IMR-90 (cell line): ENCODE measurements around the gene RIPK3. TPM values are rescaled to one million over a fixed set of nuclear protein-coding genes. Genes with fewer than 3 reads are reported as not detected.

Experiments used
- ATAC-seq: fragments of 200-7000 bp; cut with Tn5 transposase; 2 replicates; pipeline ENCODE4 v1.9.1; 2020; ENCODE audit warnings: low read depth, mild to moderate bottlenecking, moderate library complexity
- BruUV-seq: library from RNA; stranded (reverse); fragments of 400-500 nt; replicated peaks from 2 replicates; lab custom pipeline; 2021; lab: Mats Ljungman, UMichigan
- CTCF ChIA-PET: fragments of 300-600 bp; formaldehyde crosslinking; extraction: SDS; loops from one replicate; lab custom pipeline; 2021; ENCODE audit warnings: antibody characterized with exemption; lab: Yijun Ruan, JAX
- POLR2A ChIA-PET: fragments of 300-600 bp; sonication (Branson Sonifier 250); formaldehyde crosslinking; loops from one replicate; lab custom pipeline; 2022; ENCODE audit warnings: antibody characterized with exemption; ENCODE audit not compliant: unreplicated experiment; lab: Charles Lee
- DNase-seq: peaks from one replicate; pipeline ENCODE4 v3.0.0; 2013
- H2AFZ ChIP-seq: replicated peaks from 2 replicates; pipeline ENCODE3; 2013; ENCODE audit warnings: low read length, mild to moderate bottlenecking; ENCODE audit not compliant: poor library complexity
- H2AK5ac ChIP-seq: 2 replicates; pipeline ENCODE4 v1.6.1; 2013; ENCODE audit warnings: low read depth, low read length, inconsistent platforms
- H2AK9ac ChIP-seq: replicated peaks from 2 replicates; pipeline ENCODE3; 2013; ENCODE audit warnings: mild to moderate bottlenecking, low read depth, low read length, moderate library complexity; ENCODE audit not compliant: poor library complexity
- H2BK120ac ChIP-seq: 2 replicates; pipeline ENCODE4 v1.6.1; 2013; ENCODE audit warnings: low read depth, low read length, inconsistent platforms
- H2BK15ac ChIP-seq: 3 replicates; pipeline ENCODE4 v1.6.1; 2013; ENCODE audit warnings: low read depth, low read length, inconsistent platforms
- H2BK20ac ChIP-seq: 2 replicates; pipeline ENCODE4 v1.6.1; 2013; ENCODE audit warnings: low read depth, mild to moderate bottlenecking, inconsistent platforms, low read length, moderate library complexity
- H2BK5ac ChIP-seq: 2 replicates; pipeline ENCODE4 v1.6.1; 2013; ENCODE audit warnings: mild to moderate bottlenecking, low read depth, low read length, inconsistent platforms; ENCODE audit not compliant: poor library complexity, severe bottlenecking
- H3K14ac ChIP-seq: replicated peaks from 2 replicates; pipeline ENCODE4 v1.6.1; 2013; ENCODE audit warnings: low read depth, low read length, inconsistent platforms
- H3K18ac ChIP-seq: 2 replicates; pipeline ENCODE4 v1.6.1; 2013; ENCODE audit warnings: low read depth, low read length, control low read depth
- H3K23ac ChIP-seq: 2 replicates; pipeline ENCODE4 v1.6.1; 2013; ENCODE audit warnings: low read depth, low read length, inconsistent platforms
- H3K27ac ChIP-seq: 2 replicates; pipeline ENCODE4 v1.5.1; 2013; ENCODE audit warnings: mild to moderate bottlenecking, control low read depth, low read length; ENCODE audit not compliant: insufficient read depth
- H3K27me3 ChIP-seq: 2 replicates; pipeline ENCODE4 v1.6.1; 2013; ENCODE audit warnings: low read length; ENCODE audit not compliant: control insufficient read depth, insufficient read depth
- H3K36me3 ChIP-seq: 2 replicates; pipeline ENCODE4 v1.6.1; 2013; ENCODE audit warnings: low read length, mixed read lengths; ENCODE audit not compliant: control insufficient read depth, insufficient read depth
- H3K4ac ChIP-seq: 2 replicates; pipeline ENCODE4 v1.6.1; 2013; ENCODE audit warnings: low read depth, low read length, inconsistent platforms
- H3K4me1 ChIP-seq: 2 replicates; pipeline ENCODE4 v1.6.1; 2013; ENCODE audit warnings: low read length, mixed read lengths; ENCODE audit not compliant: control insufficient read depth, insufficient read depth
- H3K4me2 ChIP-seq: 2 replicates; pipeline ENCODE4 v1.6.1; 2013; ENCODE audit warnings: low read depth, mild to moderate bottlenecking, control low read depth, low read length, moderate library complexity
- H3K4me3 ChIP-seq: 2 replicates; pipeline ENCODE4 v1.5.1; 2013; ENCODE audit warnings: low read depth, mild to moderate bottlenecking, control low read depth, low read length, moderate library complexity; ENCODE audit not compliant: insufficient read depth
- H3K56ac ChIP-seq: 2 replicates; pipeline ENCODE4 v1.6.1; 2013; ENCODE audit warnings: low read length, inconsistent platforms; ENCODE audit not compliant: insufficient read depth; ENCODE audit errors: extremely low read depth
- H3K79me1 ChIP-seq, 2 experiments: 2 replicates each; pipeline ENCODE4 v1.6.1; 2013; ENCODE audit warnings: low read length in 2 of 2, inconsistent platforms in 1 of 2, low read depth in 1 of 2
- H3K9ac ChIP-seq: 2 replicates; pipeline ENCODE4 v1.6.1; 2013; ENCODE audit warnings: low read depth, low read length, control low read depth
- H3K9me1 ChIP-seq: 2 replicates; pipeline ENCODE4 v1.6.1; 2013; ENCODE audit warnings: low read length, inconsistent platforms; ENCODE audit not compliant: insufficient read depth
- H3K9me3 ChIP-seq: 2 replicates; pipeline ENCODE4 v1.6.1; 2013; ENCODE audit warnings: low read length; ENCODE audit not compliant: control insufficient read depth, insufficient read depth
- H4K20me1 ChIP-seq: 2 replicates; pipeline ENCODE4 v1.6.1; 2013; ENCODE audit warnings: low read length, inconsistent platforms; ENCODE audit not compliant: insufficient read depth
- H4K5ac ChIP-seq: 2 replicates; pipeline ENCODE4 v1.6.1; 2013; ENCODE audit warnings: mild to moderate bottlenecking, low read depth, low read length, control low read depth
- H4K8ac ChIP-seq, 2 experiments: 2 replicates each; pipeline ENCODE4 v1.6.1; 2013; ENCODE audit warnings: low read depth in 2 of 2, low read length in 2 of 2, control low read depth in 1 of 2, inconsistent platforms in 1 of 2
- H4K91ac ChIP-seq: 2 replicates; pipeline ENCODE4 v1.6.1; 2013; ENCODE audit warnings: low read depth, low read length, inconsistent platforms; ENCODE audit not compliant: insufficient read depth
- BHLHE40 ChIP-seq: fragments of 150-350 bp; IDR thresholded peaks from 2 replicates; pipeline ENCODE4 v1.6.1; 2016; ENCODE audit warnings: mild to moderate bottlenecking, low read depth, low read length
- CEBPB ChIP-seq: IDR thresholded peaks from 2 replicates; pipeline ENCODE4 v1.6.1; 2012; ENCODE audit warnings: low read depth, low read length, improper control_type of control experiment
- CHD1 ChIP-seq: IDR thresholded peaks from 2 replicates; pipeline ENCODE4 v1.6.1; 2012; ENCODE audit warnings: low read depth, low read length, improper control_type of control experiment
- ELK1 ChIP-seq: fragments of 150-350 bp; IDR thresholded peaks from 2 replicates; pipeline ENCODE4 v1.6.1; 2016; ENCODE audit warnings: low read depth, mild to moderate bottlenecking, low read length, moderate library complexity, borderline replicate concordance
- MAFK ChIP-seq: IDR thresholded peaks from 2 replicates; pipeline ENCODE4 v1.6.1; 2012; ENCODE audit warnings: low read depth, low read length, improper control_type of control experiment
- MAZ ChIP-seq: IDR thresholded peaks from 2 replicates; pipeline ENCODE4 v1.6.1; 2012; ENCODE audit warnings: low read depth, mild to moderate bottlenecking, low read length, improper control_type of control experiment, moderate library complexity, borderline replicate concordance
- MXI1 ChIP-seq: IDR thresholded peaks from 2 replicates; pipeline ENCODE4 v1.6.1; 2012; ENCODE audit warnings: low read depth, mild to moderate bottlenecking, low read length, moderate library complexity, borderline replicate concordance
- NFE2L2 ChIP-seq: fragments of 150-350 bp; IDR thresholded peaks from 2 replicates; pipeline ENCODE4 v1.6.1; 2016; ENCODE audit warnings: low read depth, mild to moderate bottlenecking, low read length
- POLR2A ChIP-seq: IDR thresholded peaks from 2 replicates; pipeline ENCODE4 v1.6.1; 2012; ENCODE audit warnings: mild to moderate bottlenecking, low read depth, low read length
- RAD21 ChIP-seq: IDR thresholded peaks from 2 replicates; pipeline ENCODE4 v1.6.1; 2012; ENCODE audit warnings: low read length, improper control_type of control experiment
- RCOR1 ChIP-seq: IDR thresholded peaks from 2 replicates; pipeline ENCODE4 v1.6.1; 2012; ENCODE audit warnings: mild to moderate bottlenecking, low read length, improper control_type of control experiment; ENCODE audit not compliant: insufficient replicate concordance
- RFX5 ChIP-seq: IDR thresholded peaks from 2 replicates; pipeline ENCODE4 v1.8.0; 2012; ENCODE audit warnings: low read depth, mild to moderate bottlenecking, low read length, moderate library complexity
- SMC3 ChIP-seq: fragments of 150-350 bp; IDR thresholded peaks from 2 replicates; pipeline ENCODE4 v1.6.1; 2016; ENCODE audit warnings: low read depth, mild to moderate bottlenecking, antibody characterized with exemption, low read length, moderate library complexity
- WGBS, 2 experiments: methylation state at CpG; one replicate each; pipeline versions ENCODE4 v1.1.5 to v1.1.7; 2013; ENCODE audit warnings: missing lambda C conversion rate in 2 of 2; ENCODE audit not compliant: insufficient read length in 1 of 2; ENCODE audit errors: extremely low coverage in 2 of 2; 5-methylcytosine and 5-hydroxymethylcytosine counted together
- dilution Hi-C: fragments of 300-500 bp; cut with HindIII; formaldehyde crosslinking; loops from one replicate; pipeline ENCODE4 v1.14.3; 2018; ENCODE audit warnings: low sequenced_read_pairs; ENCODE audit not compliant: unreplicated experiment
- in situ Hi-C: fragments of 300-500 bp; cut with MboI; formaldehyde crosslinking; loops from 3 replicates; pipeline ENCODE4 v1.14.3; 2019; ENCODE audit warnings: low sequenced_read_pairs, inconsistent platforms, mixed read lengths
- intact Hi-C: fragments of 100-400 bp; cut with micrococcal nuclease; formaldehyde crosslinking; loops from 2 replicates; pipeline ENCODE4 v1.10.0; 2022
- polyA plus RNA-seq, 3 experiments: library from polyadenylated mRNA; depleted of rRNA; stranded (reverse); fragments of >200 nt; gene quantifications; 2 replicates each; pipeline ENCODE4 v1.2.3, GENCODE V29; 2012; ENCODE audit warnings: low replicate concordance in 1 of 3
- total RNA-seq: library from RNA; depleted of rRNA; stranded (reverse); fragments of >200 nt; gene quantifications from 2 replicates; pipeline ENCODE4 v1.2.3, GENCODE V29; 2012
- TF ChIP-seq, protein P1 (sequence below): conservative IDR thresholded peaks from 2 replicates; pipeline ENCODE4 v1.5.1; 2012; ENCODE audit warnings: mild to moderate bottlenecking, low read depth, low read length, improper control_type of control experiment

The RIPK3 gene
- total and polyA plus RNA-seq, 2 of the 4 experiments (the other 2 are of a cell fraction) = 0.09 TPM; not detected in 1

GRCh38 chr14:24365600-24366412 is 26.0 kb upstream of the RIPK3 start:
- H2BK15ac ChIP-seq = peak overlapping the region; percentile 55; the same call in 1 of the 3 replicates
- H2BK5ac ChIP-seq = peak overlapping the region; percentile 95
- peak overlapping the region; percentile 97 for H3K4ac ChIP-seq
- H4K8ac ChIP-seq = peak overlapping the region; percentile 92 to 98; a peak in 3 of 4 replicates
- peak overlapping the region; percentile 80 for H3K4me2 ChIP-seq
- dilution Hi-C loops = no loop called here
- peak overlapping the region; percentile 62; the same call in 1 of the 2 replicates for H3K14ac ChIP-seq
- peaks cover 4% of the 10 kb centered on the region for H4K20me1 ChIP-seq
- H3K27me3 ChIP-seq = no peaks in the 10 kb centered on the region
- peak overlapping the region; percentile 83 for H2BK120ac ChIP-seq
- 0 out of 2 replicates have a peak overlapping the region, but pooled peaks have one; percentile 14 for H2BK20ac ChIP-seq
- H3K27ac ChIP-seq = peak overlapping the region; percentile 98
- H2AFZ ChIP-seq = peak overlapping the region; percentile 89
- no peaks in the 10 kb centered on the region for H3K9me3 ChIP-seq
- peak overlapping the region; percentile 89 for H3K9ac ChIP-seq
- ChIA-PET POLR2A (interaction anchor here (0.6 to 1.6 kb wide), 5 partner anchors 54 to 76 kb away, joined by 3 to 7 read pairs (median 6); partner anchors contain the start of gene KHNYN), CTCF (interaction anchor here (0.6 to 2.3 kb wide), 16 partner anchors 17 to 1401 kb away, joined by 3 to 30 read pairs (median 4); partner anchors contain the start of gene SDR39U1)
- peaks cover 11% of the 10 kb centered on the region for H3K4me1 ChIP-seq
- in situ Hi-C loops = loop anchor here (10.0 kb wide), 1 partner anchor 69 kb away; no protein-coding TSS in a partner anchor
- H3K4me3 ChIP-seq = peak overlapping the region; percentile 26
- intact Hi-C loops = loop anchor here (1.0 to 2.0 kb wide), 6 partner anchors 12 to 70 kb away; partner anchors contain the start of gene NYNRIN
- H2AK5ac ChIP-seq = peak overlapping the region; percentile 93
- H4K91ac ChIP-seq = peak overlapping the region; percentile 91
- peaks cover 3 to 23% of the 10 kb centered on the region in 2 experiments; a peak in 3 of 4 replicates for H3K79me1 ChIP-seq
- peak overlapping the region; percentile 95 for H3K18ac ChIP-seq
- H4K5ac ChIP-seq = peak overlapping the region; percentile 73
- peaks cover 6% of the 10 kb centered on the region; the same call in 1 of the 2 replicates for H3K36me3 ChIP-seq
- peak; percentile 24 for ATAC-seq
- WGBS, 2 experiments = 7% methylated on average over 4 of the region's 28 CpGs; no CpG with 5 or more reads in 1 of the 2 experiments
- H3K23ac ChIP-seq = peak overlapping the region; percentile 39
- no TSS peak for BruUV-seq
- DNase-seq = peak; percentile 88
- H2AK9ac ChIP-seq = peak overlapping the region; percentile 86
- H3K56ac ChIP-seq = peak overlapping the region; percentile 90
- peaks cover 8% of the 10 kb centered on the region; the same call in 1 of the 2 replicates for H3K9me1 ChIP-seq
- TF ChIP-seq RFX5 = no peak
- no peak for TF ChIP-seq CHD1
- peak; percentile 90 for TF ChIP-seq SMC3
- TF ChIP-seq, protein P1, sequence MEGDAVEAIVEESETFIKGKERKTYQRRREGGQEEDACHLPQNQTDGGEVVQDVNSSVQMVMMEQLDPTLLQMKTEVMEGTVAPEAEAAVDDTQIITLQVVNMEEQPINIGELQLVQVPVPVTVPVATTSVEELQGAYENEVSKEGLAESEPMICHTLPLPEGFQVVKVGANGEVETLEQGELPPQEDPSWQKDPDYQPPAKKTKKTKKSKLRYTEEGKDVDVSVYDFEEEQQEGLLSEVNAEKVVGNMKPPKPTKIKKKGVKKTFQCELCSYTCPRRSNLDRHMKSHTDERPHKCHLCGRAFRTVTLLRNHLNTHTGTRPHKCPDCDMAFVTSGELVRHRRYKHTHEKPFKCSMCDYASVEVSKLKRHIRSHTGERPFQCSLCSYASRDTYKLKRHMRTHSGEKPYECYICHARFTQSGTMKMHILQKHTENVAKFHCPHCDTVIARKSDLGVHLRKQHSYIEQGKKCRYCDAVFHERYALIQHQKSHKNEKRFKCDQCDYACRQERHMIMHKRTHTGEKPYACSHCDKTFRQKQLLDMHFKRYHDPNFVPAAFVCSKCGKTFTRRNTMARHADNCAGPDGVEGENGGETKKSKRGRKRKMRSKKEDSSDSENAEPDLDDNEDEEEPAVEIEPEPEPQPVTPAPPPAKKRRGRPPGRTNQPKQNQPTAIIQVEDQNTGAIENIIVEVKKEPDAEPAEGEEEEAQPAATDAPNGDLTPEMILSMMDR = peak; percentile 95
- no peak for TF ChIP-seq POLR2A
- TF ChIP-seq ELK1 = no peak
- peak; percentile 67; the same call in 1 of the 2 replicates for TF ChIP-seq MXI1
- no peak for TF ChIP-seq MAFK
- peak; percentile 32; the same call in 1 of the 2 replicates for TF ChIP-seq MAZ
- TF ChIP-seq BHLHE40 = peak; percentile 46
- no peak for TF ChIP-seq NFE2L2
- TF ChIP-seq RCOR1 = no peak
- no peak for TF ChIP-seq CEBPB
- peak; percentile 84 for TF ChIP-seq RAD21
